OCI-LY1 (cell line): Measurements from ENCODE around the gene ETV5.

ENCODE experiments used
- H2AFZ ChIP-seq: fragments of 200-600 bp; sonication (generic), shearing (Covaris generic); 2 replicates; pipeline ENCODE4 v1.6.0; 2014; ENCODE audit warnings: antibody characterized with exemption, mild to moderate bottlenecking, low read length
- H3F3A ChIP-seq: fragments of 200-600 bp; sonication (generic), shearing (Covaris generic); 2 replicates; pipeline ENCODE4 v1.6.0; 2014; ENCODE audit warnings: mild to moderate bottlenecking, antibody characterized with exemption, low read length, moderate library complexity; ENCODE audit not compliant: insufficient read depth
- H3K27ac ChIP-seq: fragments of 200-600 bp; sonication (generic); 2 replicates; pipeline ENCODE4 v1.5.1; 2014; ENCODE audit warnings: low read length, mixed run types, mild to moderate bottlenecking, low read depth; ENCODE audit not compliant: poor library complexity, severe bottlenecking
- H3K27me3 ChIP-seq: fragments of 200-600 bp; sonication (generic); 2 replicates; pipeline ENCODE4 v1.6.0; 2014; ENCODE audit warnings: antibody characterized with exemption, mild to moderate bottlenecking, low read length, moderate library complexity; ENCODE audit not compliant: insufficient read depth
- H3K36me3 ChIP-seq: fragments of 200-600 bp; sonication (generic); 2 replicates; pipeline ENCODE4 v1.6.1; 2014; ENCODE audit warnings: mild to moderate bottlenecking, antibody characterized with exemption, low read length, moderate library complexity, mixed read lengths; ENCODE audit not compliant: insufficient read depth
- H3K4me1 ChIP-seq: fragments of 200-600 bp; sonication (generic); 2 replicates; pipeline ENCODE4 v1.5.1; 2014; ENCODE audit warnings: mild to moderate bottlenecking, low read length, moderate library complexity; ENCODE audit not compliant: insufficient read depth, severe bottlenecking
- H3K4me2 ChIP-seq: fragments of 200-600 bp; sonication (generic), shearing (Covaris generic); 2 replicates; pipeline ENCODE4 v1.6.1; 2014; ENCODE audit warnings: low read length
- H3K4me3 ChIP-seq: fragments of 200-600 bp; sonication (generic); 2 replicates; pipeline ENCODE4 v1.5.1; 2014; ENCODE audit warnings: low read length, low read depth, mild to moderate bottlenecking, mixed read lengths; ENCODE audit not compliant: poor library complexity, severe bottlenecking
- H3K79me2 ChIP-seq: fragments of 200-600 bp; shearing (Covaris generic); 2 replicates; pipeline ENCODE4 v1.6.1; 2016; ENCODE audit warnings: mixed run types, low read length, mixed read lengths; ENCODE audit not compliant: insufficient read depth
- H3K9ac ChIP-seq: fragments of 200-600 bp; sonication (generic), shearing (Covaris generic); 2 replicates; pipeline ENCODE4 v1.6.1; 2014; ENCODE audit warnings: mild to moderate bottlenecking, low read length, mixed read lengths
- H3K9me2 ChIP-seq: fragments of 200-600 bp; sonication (generic), shearing (Covaris generic); 2 replicates; pipeline ENCODE4 v1.6.1; 2014; ENCODE audit warnings: low read depth, mild to moderate bottlenecking, low read length, mixed read lengths
- H3K9me3 ChIP-seq: fragments of 200-600 bp; shearing (Covaris generic); 2 replicates; pipeline ENCODE4 v1.6.1; 2014; ENCODE audit warnings: low read length, mixed read lengths
- H4K20me1 ChIP-seq: fragments of 200-600 bp; sonication (generic), shearing (Covaris generic); 2 replicates; pipeline ENCODE4 v1.6.0; 2016; ENCODE audit warnings: mild to moderate bottlenecking, low read length; ENCODE audit not compliant: insufficient read depth
- EZH2 ChIP-seq: fragments of 200-600 bp; sonication (generic), shearing (Covaris generic); IDR thresholded peaks from 2 replicates; pipeline ENCODE4 v1.8.0; 2017; ENCODE audit warnings: borderline replicate concordance, mixed run types, mild to moderate bottlenecking, antibody characterized with exemption, low read length, moderate library complexity, mixed read lengths
- TF ChIP-seq, protein P1 (sequence below): fragments of 200-600 bp; sonication (generic), shearing (Covaris generic); IDR thresholded peaks from 2 replicates; pipeline ENCODE4 v1.5.1; 2017; ENCODE audit warnings: mild to moderate bottlenecking, antibody characterized with exemption, low read length, moderate library complexity, mixed read lengths

ETV5 gene

DNA sequence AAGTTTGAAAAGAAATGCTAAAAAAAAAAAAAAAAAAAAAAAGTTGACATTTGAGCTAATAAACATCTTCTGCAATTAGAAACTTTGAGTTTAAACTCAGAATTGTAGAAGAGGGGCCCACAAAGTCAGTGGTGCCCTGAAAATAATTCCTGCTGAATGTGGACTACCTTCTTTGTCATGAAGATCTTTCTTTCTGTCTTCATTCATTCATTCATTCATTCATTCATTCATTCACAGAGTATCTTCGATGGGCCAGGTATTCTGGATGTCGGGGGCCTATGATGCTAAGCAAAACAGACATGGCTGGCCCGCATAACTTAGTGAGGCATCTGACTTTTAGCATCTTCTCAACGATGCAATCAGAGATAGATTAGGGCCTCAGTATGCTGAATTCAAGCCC, 24.6 kb downstream of the ETV5 start:
- H3K4me1 ChIP-seq: no peaks in the 10 kb centered on the region
- no peak overlapping the region for H2AFZ ChIP-seq
- TF ChIP-seq, protein P1, sequence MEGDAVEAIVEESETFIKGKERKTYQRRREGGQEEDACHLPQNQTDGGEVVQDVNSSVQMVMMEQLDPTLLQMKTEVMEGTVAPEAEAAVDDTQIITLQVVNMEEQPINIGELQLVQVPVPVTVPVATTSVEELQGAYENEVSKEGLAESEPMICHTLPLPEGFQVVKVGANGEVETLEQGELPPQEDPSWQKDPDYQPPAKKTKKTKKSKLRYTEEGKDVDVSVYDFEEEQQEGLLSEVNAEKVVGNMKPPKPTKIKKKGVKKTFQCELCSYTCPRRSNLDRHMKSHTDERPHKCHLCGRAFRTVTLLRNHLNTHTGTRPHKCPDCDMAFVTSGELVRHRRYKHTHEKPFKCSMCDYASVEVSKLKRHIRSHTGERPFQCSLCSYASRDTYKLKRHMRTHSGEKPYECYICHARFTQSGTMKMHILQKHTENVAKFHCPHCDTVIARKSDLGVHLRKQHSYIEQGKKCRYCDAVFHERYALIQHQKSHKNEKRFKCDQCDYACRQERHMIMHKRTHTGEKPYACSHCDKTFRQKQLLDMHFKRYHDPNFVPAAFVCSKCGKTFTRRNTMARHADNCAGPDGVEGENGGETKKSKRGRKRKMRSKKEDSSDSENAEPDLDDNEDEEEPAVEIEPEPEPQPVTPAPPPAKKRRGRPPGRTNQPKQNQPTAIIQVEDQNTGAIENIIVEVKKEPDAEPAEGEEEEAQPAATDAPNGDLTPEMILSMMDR: no peak
- TF ChIP-seq EZH2: no peak
- no peaks in the 10 kb centered on the region for H3K79me2 ChIP-seq
- no peak overlapping the region for H3K4me2 ChIP-seq
- no peak overlapping the region for H3K27ac ChIP-seq
- no peaks in the 10 kb centered on the region for H4K20me1 ChIP-seq
- no peaks in the 10 kb centered on the region for H3K9me2 ChIP-seq
- no peaks in the 10 kb centered on the region for H3F3A ChIP-seq
- no peaks in the 10 kb centered on the region; the same call in none of the 2 replicates for H3K27me3 ChIP-seq
- H3K36me3 ChIP-seq: no peaks in the 10 kb centered on the region
- no peak overlapping the region for H3K9ac ChIP-seq
- H3K9me3 ChIP-seq: no peaks in the 10 kb centered on the region
- H3K4me3 ChIP-seq: no peak overlapping the region

DNA sequence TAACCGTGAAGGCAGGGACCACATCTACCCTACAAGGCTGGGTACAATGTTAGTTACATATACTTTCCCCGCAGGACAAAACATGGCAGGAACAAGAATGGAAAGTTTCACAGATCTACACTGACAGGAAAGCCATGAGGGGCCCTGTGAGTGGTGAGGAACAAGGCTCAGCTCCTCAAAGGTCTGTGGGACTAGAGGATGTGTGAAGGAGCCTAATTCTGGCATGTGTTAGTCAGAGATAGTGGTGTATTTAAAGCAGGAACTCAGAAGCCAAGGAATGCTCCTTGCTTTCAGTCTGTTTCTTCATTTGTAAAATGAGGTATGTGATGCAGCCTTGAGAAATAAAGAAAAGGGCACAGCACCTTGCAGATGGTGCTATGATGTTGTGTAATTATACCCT, 25.1 kb downstream of the ETV5 start:
- no peaks in the 10 kb centered on the region for H3K4me1 ChIP-seq
- no peaks in the 10 kb centered on the region for H4K20me1 ChIP-seq
- no peak overlapping the region for H3K27ac ChIP-seq
- no peaks in the 10 kb centered on the region; the same call in none of the 2 replicates for H3K27me3 ChIP-seq
- TF ChIP-seq EZH2: no peak
- no peaks in the 10 kb centered on the region for H3K9me2 ChIP-seq
- H2AFZ ChIP-seq: no peak overlapping the region
- no peaks in the 10 kb centered on the region for H3K36me3 ChIP-seq
- H3K79me2 ChIP-seq: no peaks in the 10 kb centered on the region
- H3K4me2 ChIP-seq: no peak overlapping the region
- no peak overlapping the region for H3K4me3 ChIP-seq
- no peak overlapping the region for H3K9ac ChIP-seq
- H3F3A ChIP-seq: no peaks in the 10 kb centered on the region
- no peaks in the 10 kb centered on the region for H3K9me3 ChIP-seq

DNA sequence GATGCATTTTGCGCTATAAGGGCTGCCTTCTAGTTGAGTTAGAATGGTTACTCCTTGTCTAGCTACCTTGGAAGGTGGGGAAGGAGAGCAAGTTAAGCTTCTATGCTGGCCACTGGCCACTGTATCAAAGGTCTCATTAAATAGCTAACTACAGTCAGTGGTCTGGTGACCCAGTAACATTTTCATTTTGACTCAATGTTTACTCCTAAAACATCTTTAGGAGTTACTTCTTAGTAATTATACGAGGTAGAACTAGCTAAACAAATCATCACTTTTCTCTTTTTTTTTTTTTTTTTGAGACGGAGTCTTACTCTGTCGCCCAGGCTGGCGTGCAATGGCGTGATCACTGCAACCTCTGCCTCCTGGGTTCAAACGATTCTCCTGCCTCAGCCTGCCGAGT, 26.7 kb downstream of the ETV5 start:
- Histone ChIP-seq H3K9me2 (no peaks in the 10 kb centered on the region), H3K36me3 (no peaks in the 10 kb centered on the region), H3K9me3 (no peaks in the 10 kb centered on the region), H3K27me3 (no peaks in the 10 kb centered on the region; the same call in none of the 2 replicates), H3K9ac (no peak overlapping the region), H3K4me3 (no peak overlapping the region), H3K27ac (no peak overlapping the region), H2AFZ (no peak overlapping the region), H3F3A (no peaks in the 10 kb centered on the region), H3K4me1 (no peaks in the 10 kb centered on the region), H3K79me2 (no peaks in the 10 kb centered on the region), H3K4me2 (no peak overlapping the region), H4K20me1 (no peaks in the 10 kb centered on the region)
- TF ChIP-seq, protein P1: no peak
- no peak for TF ChIP-seq EZH2

GRCh38 chr3:186081678-186082077, 27.2 kb downstream of the ETV5 start:
- Histone ChIP-seq H3F3A (no peaks in the 10 kb centered on the region), H2AFZ (no peak overlapping the region), H3K9me3 (no peaks in the 10 kb centered on the region), H4K20me1 (no peaks in the 10 kb centered on the region), H3K4me1 (no peaks in the 10 kb centered on the region), H3K4me3 (no peak overlapping the region), H3K4me2 (no peak overlapping the region), H3K79me2 (no peaks in the 10 kb centered on the region), H3K27me3 (no peaks in the 10 kb centered on the region; the same call in none of the 2 replicates), H3K9ac (no peak overlapping the region), H3K27ac (no peak overlapping the region), H3K36me3 (no peaks in the 10 kb centered on the region), H3K9me2 (no peaks in the 10 kb centered on the region)
- TF ChIP-seq, protein P1: no peak
- TF ChIP-seq EZH2: no peak
